Retinal pigment epithelial cell (primary cell): Measurements from ENCODE around the gene MYRIP.
"Not testable (repeated sequence)": the region's sequence is repeated elsewhere in the genome, so short reads cannot be mapped to it uniquely, and the experiment has no call there.

Source experiments
- DNase-seq: peaks from one replicate; pipeline ENCODE4 v3.0.0-alpha.2; 2010; ENCODE audit warnings: low read depth
- H3K4me3 ChIP-seq: 2 replicates; pipeline ENCODE4 v1.5.1; 2011; ENCODE audit warnings: mild to moderate bottlenecking, low read length, control low read depth, moderate library complexity
- TF ChIP-seq, protein P1 (sequence below): conservative IDR thresholded peaks from 2 replicates; pipeline ENCODE4 v1.5.1; 2011; ENCODE audit warnings: low read depth, low read length, control low read depth, inconsistent platforms

The MYRIP gene

DNA sequence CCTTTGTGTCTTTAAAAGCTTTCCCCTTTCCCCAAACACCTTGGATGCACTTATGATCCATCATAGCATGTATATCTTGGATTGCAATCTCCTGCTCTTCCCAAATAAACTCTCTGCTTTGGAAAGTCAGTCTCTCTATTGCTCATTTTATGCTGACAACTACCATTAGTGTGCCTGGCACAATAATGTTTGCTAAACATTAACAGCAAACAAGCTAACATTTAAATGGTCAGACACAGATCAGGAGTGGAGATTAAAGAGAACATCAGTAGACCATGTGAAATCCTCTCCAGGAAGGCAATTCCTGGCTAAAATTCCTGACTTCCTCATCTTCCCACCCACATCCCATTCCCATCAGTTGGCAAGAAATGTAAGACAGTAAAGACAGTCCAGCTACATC, 455.8 kb downstream of the MYRIP start:
- TF ChIP-seq, protein P1, sequence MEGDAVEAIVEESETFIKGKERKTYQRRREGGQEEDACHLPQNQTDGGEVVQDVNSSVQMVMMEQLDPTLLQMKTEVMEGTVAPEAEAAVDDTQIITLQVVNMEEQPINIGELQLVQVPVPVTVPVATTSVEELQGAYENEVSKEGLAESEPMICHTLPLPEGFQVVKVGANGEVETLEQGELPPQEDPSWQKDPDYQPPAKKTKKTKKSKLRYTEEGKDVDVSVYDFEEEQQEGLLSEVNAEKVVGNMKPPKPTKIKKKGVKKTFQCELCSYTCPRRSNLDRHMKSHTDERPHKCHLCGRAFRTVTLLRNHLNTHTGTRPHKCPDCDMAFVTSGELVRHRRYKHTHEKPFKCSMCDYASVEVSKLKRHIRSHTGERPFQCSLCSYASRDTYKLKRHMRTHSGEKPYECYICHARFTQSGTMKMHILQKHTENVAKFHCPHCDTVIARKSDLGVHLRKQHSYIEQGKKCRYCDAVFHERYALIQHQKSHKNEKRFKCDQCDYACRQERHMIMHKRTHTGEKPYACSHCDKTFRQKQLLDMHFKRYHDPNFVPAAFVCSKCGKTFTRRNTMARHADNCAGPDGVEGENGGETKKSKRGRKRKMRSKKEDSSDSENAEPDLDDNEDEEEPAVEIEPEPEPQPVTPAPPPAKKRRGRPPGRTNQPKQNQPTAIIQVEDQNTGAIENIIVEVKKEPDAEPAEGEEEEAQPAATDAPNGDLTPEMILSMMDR = no peak
- DNase-seq = no peak
- H3K4me3 ChIP-seq = no peak overlapping the region

GRCh38 chr3:40267937-40268724, 458.7 kb downstream of the MYRIP start:
- DNase-seq = no peak
- H3K4me3 ChIP-seq = no peak overlapping the region
- TF ChIP-seq, protein P1 = no peak

GRCh38 chr3:40268802-40269524, 459.6 kb downstream of the MYRIP start:
- no peak overlapping the region for H3K4me3 ChIP-seq
- TF ChIP-seq, protein P1 = no peak
- DNase-seq = no peak

GRCh38 chr3:40278791-40279190, 469.4 kb downstream of the MYRIP start:
- no peak overlapping the region for H3K4me3 ChIP-seq
- TF ChIP-seq, protein P1 = no peak
- no peak for DNase-seq

DNA sequence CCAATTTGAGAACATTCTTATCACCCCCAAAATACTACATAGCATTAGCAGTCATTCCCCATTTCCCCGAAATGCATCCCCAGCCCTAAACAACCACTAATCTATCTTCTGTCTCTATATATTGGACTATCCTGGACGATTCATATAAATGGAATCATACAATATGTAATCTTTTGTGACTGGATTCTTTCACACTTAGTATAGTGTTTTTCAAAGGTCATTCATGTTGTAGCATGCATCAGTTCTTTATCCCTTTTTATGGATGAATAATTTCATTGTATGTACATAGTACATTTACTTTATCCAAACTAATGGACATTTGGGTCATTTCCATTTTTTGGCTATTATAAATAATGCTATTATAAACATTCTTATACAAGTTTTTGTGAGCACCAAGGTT, 472.6 kb downstream of the MYRIP start:
- TF ChIP-seq, protein P1 = no peak
- no peak overlapping the region for H3K4me3 ChIP-seq
- DNase-seq = no peak

DNA sequence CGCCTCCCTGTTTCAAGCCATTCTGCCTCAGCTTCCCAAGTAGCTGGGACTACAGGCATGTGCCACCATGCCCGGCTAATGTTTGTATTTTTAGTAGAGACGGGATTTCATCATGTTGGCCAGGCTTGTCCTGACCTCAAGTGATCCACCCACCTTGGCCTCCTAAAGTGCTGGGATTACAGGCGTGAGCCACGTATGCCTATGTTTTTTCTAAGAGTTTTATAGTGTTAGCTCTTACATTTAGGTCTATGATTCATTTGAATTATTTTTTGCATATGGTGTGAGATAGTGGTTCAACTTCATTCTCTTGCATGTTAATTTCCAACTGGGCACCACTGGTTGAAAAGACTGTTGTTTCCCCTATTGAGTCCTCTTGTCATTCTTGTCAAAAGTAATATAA, 473.6 kb downstream of the MYRIP start:
- DNase-seq, H3K4me3 ChIP-seq: not testable (repeated sequence)

DNA sequence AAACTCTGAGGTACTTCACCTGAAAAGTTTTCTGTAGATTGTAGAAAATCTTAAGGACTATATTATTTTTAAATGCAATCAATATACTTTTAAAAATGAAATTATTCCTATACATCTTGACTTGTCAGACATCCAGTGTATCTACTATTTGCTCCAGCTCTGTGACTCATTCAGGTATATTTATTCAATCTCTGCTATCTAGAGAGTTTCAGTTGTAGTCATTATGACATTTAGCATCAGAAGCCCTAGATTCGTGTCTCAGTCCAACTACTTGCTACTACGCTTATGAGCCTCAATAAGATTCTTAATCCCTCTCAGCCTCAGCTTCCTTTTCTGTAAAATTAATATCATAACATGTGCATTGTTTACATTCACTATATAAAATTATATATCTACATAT, 477.8 kb downstream of the MYRIP start:
- TF ChIP-seq, protein P1 = no peak
- H3K4me3 ChIP-seq = no peak overlapping the region
- DNase-seq = no peak
